Measurements from ENCODE around the gene MOB1A. TPM values are rescaled to one million over a fixed set of nuclear protein-coding genes. Genes with fewer than 3 reads are reported as not detected.
A peak's percentile ranks its signal among the peaks of the same experiment; 100 is the strongest.

The MOB1A gene
- total RNA-seq, 1 donor from 2014 or later: 71.1 TPM

DNA sequence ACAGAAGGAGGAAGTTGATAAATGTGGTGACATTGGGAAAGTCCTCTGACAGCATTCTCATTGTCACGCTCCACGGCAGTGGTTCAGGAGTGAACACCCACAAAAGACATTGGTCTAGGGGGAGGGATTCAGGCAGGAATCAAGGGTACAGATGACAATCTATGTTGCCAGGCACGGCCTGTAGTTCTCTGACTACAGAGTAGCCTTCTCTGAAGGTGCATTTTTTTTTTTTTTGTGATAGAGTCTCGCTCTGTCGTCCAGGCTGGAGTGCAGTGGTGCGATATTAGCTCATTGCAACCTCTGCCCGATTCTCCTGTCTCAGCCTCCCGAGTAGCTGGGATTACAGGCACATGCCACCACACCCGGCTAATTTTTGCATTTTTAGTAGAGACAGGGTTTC is 7.4 kb upstream of the MOB1A start:
- Histone ChIP-seq H3K36me3 (ENCODE audit: control insufficient read depth, insufficient read depth, low read length) (no peaks in the 10 kb centered on the region), H3K27me3 (ENCODE audit: control insufficient read depth, insufficient read depth, low read length) (no peaks in the 10 kb centered on the region), H3K4me3 (ENCODE audit: low read depth, low read length) (no peak overlapping the region)
- TF ChIP-seq, protein P1, sequence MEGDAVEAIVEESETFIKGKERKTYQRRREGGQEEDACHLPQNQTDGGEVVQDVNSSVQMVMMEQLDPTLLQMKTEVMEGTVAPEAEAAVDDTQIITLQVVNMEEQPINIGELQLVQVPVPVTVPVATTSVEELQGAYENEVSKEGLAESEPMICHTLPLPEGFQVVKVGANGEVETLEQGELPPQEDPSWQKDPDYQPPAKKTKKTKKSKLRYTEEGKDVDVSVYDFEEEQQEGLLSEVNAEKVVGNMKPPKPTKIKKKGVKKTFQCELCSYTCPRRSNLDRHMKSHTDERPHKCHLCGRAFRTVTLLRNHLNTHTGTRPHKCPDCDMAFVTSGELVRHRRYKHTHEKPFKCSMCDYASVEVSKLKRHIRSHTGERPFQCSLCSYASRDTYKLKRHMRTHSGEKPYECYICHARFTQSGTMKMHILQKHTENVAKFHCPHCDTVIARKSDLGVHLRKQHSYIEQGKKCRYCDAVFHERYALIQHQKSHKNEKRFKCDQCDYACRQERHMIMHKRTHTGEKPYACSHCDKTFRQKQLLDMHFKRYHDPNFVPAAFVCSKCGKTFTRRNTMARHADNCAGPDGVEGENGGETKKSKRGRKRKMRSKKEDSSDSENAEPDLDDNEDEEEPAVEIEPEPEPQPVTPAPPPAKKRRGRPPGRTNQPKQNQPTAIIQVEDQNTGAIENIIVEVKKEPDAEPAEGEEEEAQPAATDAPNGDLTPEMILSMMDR (IDR thresholded peaks at IDR 0.05; ENCODE audit: insufficient read depth, low read length, severe bottlenecking): no peak
- no peak for FAIRE-seq
- no peak for DNase-seq (ENCODE audit: low read depth)

DNA sequence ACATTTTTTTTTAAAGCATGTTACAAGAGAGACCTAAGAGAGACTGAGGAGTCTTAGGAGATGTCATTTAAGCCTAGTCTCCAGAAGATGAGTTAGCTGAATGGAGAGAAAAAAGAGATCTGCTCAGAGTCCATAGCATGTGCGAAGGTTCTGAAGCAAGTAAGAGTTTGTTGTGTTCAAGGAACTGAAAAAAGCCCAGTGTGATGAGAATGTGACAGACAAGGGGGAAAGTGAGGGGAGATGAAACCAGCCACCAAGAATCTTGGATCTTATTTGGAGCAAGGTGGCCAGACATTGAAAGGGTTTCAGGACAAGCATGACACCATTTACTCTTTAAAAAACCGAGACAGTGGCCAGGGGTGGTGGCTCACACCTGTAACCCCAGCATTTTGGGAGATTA is 5.2 kb upstream of the MOB1A start:
- Histone ChIP-seq H3K27me3 (ENCODE audit: control insufficient read depth, insufficient read depth, low read length) (no peaks in the 10 kb centered on the region), H3K4me3 (ENCODE audit: low read depth, low read length) (no peak overlapping the region), H3K36me3 (ENCODE audit: control insufficient read depth, insufficient read depth, low read length) (no peaks in the 10 kb centered on the region)
- TF ChIP-seq, protein P1 (IDR thresholded peaks at IDR 0.05; ENCODE audit: insufficient read depth, low read length, severe bottlenecking): no peak
- FAIRE-seq: no peak
- DNase-seq (ENCODE audit: low read depth): no peak

DNA sequence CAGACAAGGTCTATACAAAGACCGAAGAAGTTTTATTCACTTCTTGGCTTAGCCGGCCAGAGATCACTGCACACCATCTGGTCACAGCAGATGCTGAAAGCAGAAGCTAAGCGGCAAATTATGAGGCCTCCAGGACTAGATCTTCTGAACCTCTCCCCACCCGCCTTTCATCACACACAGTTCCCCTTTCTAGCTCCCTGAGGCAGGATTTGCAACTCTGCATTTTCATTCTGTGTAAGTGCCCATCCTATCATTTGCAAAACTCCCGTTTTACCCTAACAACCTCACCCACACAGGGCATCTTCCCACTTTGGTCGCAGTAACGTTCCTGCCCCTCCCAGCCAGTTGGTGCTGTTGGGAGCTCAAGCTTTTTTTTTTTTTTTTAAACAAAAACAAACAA is 3.1 kb upstream of the MOB1A start:
- FAIRE-seq: no peak
- TF ChIP-seq, protein P1 (IDR thresholded peaks at IDR 0.05; ENCODE audit: insufficient read depth, low read length, severe bottlenecking): no peak
- no peaks in the 10 kb centered on the region for H3K27me3 ChIP-seq (ENCODE audit: control insufficient read depth, insufficient read depth, low read length)
- no peak overlapping the region for H3K4me3 ChIP-seq (ENCODE audit: low read depth, low read length)
- DNase-seq (ENCODE audit: low read depth): no peak
- H3K36me3 ChIP-seq (ENCODE audit: control insufficient read depth, insufficient read depth, low read length): no peaks in the 10 kb centered on the region

DNA sequence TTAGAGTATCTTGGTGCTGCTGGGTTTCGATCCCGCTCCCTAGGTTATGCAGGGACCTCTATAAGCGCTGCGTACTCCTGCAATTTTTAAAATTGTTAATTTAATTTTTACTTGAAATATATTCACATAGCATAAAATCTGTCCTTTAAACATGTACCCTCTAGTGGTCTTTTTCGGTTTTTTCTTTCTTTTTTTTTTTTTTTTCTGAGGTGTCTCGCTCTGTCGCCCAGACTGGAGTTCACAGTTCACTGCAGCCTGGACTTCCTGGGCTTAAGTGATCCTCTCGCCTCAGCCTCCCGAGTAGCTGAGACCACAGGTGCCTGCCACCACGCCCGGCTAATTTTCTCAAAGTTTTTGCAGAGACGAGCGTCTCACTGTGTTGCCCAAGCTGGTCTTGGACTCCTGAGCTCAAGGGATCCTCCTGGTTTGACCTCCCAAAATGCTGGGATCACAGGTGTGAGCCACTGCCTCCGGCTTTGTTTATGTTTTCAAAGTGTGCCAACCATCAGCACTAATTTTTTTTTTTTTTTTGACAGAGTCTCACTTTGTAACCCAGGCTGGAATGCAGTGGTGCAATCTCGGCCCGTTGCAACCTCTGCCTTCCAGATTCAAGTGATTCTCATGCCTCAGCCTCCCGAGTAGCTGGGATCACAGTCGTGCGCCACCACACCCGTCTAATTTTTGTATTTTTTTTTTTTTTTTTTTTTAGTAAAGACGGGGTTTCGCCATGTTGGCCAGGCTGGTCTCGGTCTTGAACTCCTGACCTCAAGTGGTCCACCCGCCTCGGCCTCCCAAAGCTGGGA is 585 bp upstream of the MOB1A start:
- no peaks in the 10 kb centered on the region for H3K36me3 ChIP-seq (ENCODE audit: control insufficient read depth, insufficient read depth, low read length)
- no peak for DNase-seq (ENCODE audit: low read depth)
- FAIRE-seq: no peak
- TF ChIP-seq, protein P1 (IDR thresholded peaks at IDR 0.05; ENCODE audit: insufficient read depth, low read length, severe bottlenecking): no peak
- H3K4me3 ChIP-seq (ENCODE audit: low read depth, low read length): peak overlapping the region; percentile 90
- no peaks in the 10 kb centered on the region for H3K27me3 ChIP-seq (ENCODE audit: control insufficient read depth, insufficient read depth, low read length)

DNA sequence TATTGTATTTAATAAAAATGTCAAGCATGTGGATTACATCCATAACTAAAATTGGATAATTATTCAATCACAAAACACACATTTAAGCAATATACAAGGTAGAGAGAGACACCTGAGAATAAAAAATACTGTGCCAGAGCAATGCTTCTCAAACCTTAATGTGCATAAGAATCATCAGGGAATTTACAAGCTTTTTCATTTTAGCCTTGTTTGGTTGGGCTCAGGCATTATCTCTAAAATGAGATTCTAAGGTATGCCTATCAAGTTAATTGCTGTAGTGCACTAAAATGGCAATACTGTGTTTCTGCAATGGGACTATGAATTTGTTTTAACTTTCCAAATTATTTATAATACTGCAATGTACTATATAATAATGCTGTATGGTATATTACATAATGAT is 983 bp downstream of the MOB1A start:
- DNase-seq (ENCODE audit: low read depth) (no peak), FAIRE-seq (no peak)
- no peaks in the 10 kb centered on the region for H3K36me3 ChIP-seq (ENCODE audit: control insufficient read depth, insufficient read depth, low read length)
- TF ChIP-seq, protein P1 (IDR thresholded peaks at IDR 0.05; ENCODE audit: insufficient read depth, low read length, severe bottlenecking): no peak
- peak overlapping the region; percentile 90 for H3K4me3 ChIP-seq (ENCODE audit: low read depth, low read length)
- no peaks in the 10 kb centered on the region for H3K27me3 ChIP-seq (ENCODE audit: control insufficient read depth, insufficient read depth, low read length)

DNA sequence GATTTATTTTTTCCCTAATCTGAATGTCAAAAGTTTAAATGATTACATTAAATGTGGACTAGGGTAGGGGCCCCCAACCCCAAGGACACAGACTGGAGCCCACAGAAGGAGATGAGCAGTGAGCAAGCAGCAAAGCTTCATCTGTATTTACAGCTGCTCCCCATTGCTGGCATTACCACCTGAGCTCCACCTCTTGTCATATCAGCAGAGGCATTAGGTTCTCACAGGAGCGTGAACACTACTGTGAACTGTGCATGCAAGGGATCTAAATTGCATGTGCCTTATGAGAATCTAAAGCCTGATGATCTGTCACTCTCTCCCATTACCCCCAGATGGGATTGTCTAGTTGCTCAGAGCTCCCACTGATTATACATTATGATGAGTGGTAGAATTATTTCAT is 3.8 kb downstream of the MOB1A start:
- Histone ChIP-seq H3K36me3 (ENCODE audit: control insufficient read depth, insufficient read depth, low read length) (peaks cover 2% of the 10 kb centered on the region), H3K27me3 (ENCODE audit: control insufficient read depth, insufficient read depth, low read length) (no peaks in the 10 kb centered on the region), H3K4me3 (ENCODE audit: low read depth, low read length) (no peak overlapping the region)
- no peak for DNase-seq (ENCODE audit: low read depth)
- TF ChIP-seq, protein P1 (IDR thresholded peaks at IDR 0.05; ENCODE audit: insufficient read depth, low read length, severe bottlenecking): no peak
- no peak for FAIRE-seq

Data from bronchial epithelial cell (primary cell).